AG08395 (cell line): ENCODE data around the gene NAPG.
"Not testable (repeated sequence)": the region's sequence is repeated elsewhere in the genome, so short reads cannot be mapped to it uniquely, and the experiment has no call there.

Experiments used
- DNase-seq: peaks from one replicate; pipeline ENCODE4 v3.0.0; 2012; ENCODE audit warnings: mixed read lengths, low spot score

Gene NAPG

GRCh38 chr18:10525697-10526560 lies at the start of gene NAPG:
Gene NAPG, plus strand, starts transcription at chr18:10526027. Its CDS starts 76 bp downstream, at chr18:10526103.
- DNase-seq, result peak; percentile 99

- DNase-seq, result peak; percentile 79
Observed at GRCh38 chr18:10476338-10476791, 49.5 kb upstream of the NAPG start.

GRCh38 chr18:10477121-10477862 lies 48.5 kb upstream of the NAPG start:
- DNase-seq, result no peak

GRCh38 chr18:10477863-10478260 lies 48.0 kb upstream of the NAPG start:
- no peak for DNase-seq

GRCh38 chr18:10481831-10482230 lies 44.0 kb upstream of the NAPG start:
- DNase-seq, result no peak

- DNase-seq, result no peak
Observed at GRCh38 chr18:10482363-10482984, 43.4 kb upstream of the NAPG start.

GRCh38 chr18:10482985-10483949 lies 42.6 kb upstream of the NAPG start:
- no peak for DNase-seq

GRCh38 chr18:10485475-10485874 lies 40.4 kb upstream of the NAPG start:
- DNase-seq, result no peak

GRCh38 chr18:10486362-10486761 lies 39.5 kb upstream of the NAPG start:
- DNase-seq, result no peak

GRCh38 chr18:10487154-10487553 lies 38.7 kb upstream of the NAPG start:
- no peak for DNase-seq

GRCh38 chr18:10488017-10488416 lies 37.8 kb upstream of the NAPG start:
- DNase-seq, result peak; percentile 60

- peak; percentile 28 for DNase-seq
Observed at GRCh38 chr18:10490401-10491165, 35.2 kb upstream of the NAPG start.

GRCh38 chr18:10495936-10496335 lies 29.9 kb upstream of the NAPG start:
- no peak for DNase-seq

- peak; percentile 63 for DNase-seq
Observed at GRCh38 chr18:10497206-10497749, 28.5 kb upstream of the NAPG start.

- no peak for DNase-seq
Observed at GRCh38 chr18:10499230-10499629, 26.6 kb upstream of the NAPG start.

- no peak for DNase-seq
Observed at GRCh38 chr18:10500038-10500437, 25.8 kb upstream of the NAPG start.

GRCh38 chr18:10504723-10505122 lies 21.1 kb upstream of the NAPG start:
- no peak for DNase-seq

GRCh38 chr18:10505892-10506291 lies 19.9 kb upstream of the NAPG start:
- DNase-seq, result not testable (repeated sequence)

- DNase-seq, result no peak
Observed at GRCh38 chr18:10508591-10508990, 17.2 kb upstream of the NAPG start.

- DNase-seq, result no peak
Observed at GRCh38 chr18:10511236-10511635, 14.6 kb upstream of the NAPG start.
